Omental fat pad (tissue), 4 donors: ENCODE data around the gene LKAAEAR1. TPM values are rescaled to one million over a fixed set of nuclear protein-coding genes. Genes with fewer than 3 reads are reported as not detected.
A peak's percentile ranks its signal among the peaks of the same experiment; 100 is the strongest.

ENCODE experiments used
- ATAC-seq: fragments of 150-250 bp; one replicate; pipeline ENCODE4 v1.9.1; 2016; ENCODE audit warnings: mild to moderate bottlenecking, moderate library complexity; ENCODE audit not compliant: low FRiP score
- DNase-seq: peaks from one replicate; pipeline ENCODE4 v3.0.0-alpha.2; 2019; ENCODE audit warnings: low spot score
- total RNA-seq, 4 donors: library from RNA; depleted of rRNA; stranded (reverse); fragments of >200 nt; gene quantifications; one replicate each; pipeline ENCODE4 v1.1.0, GENCODE V29; 2016
- TF ChIP-seq, protein P1 (sequence below), 3 donors: fragments of 450-650 bp; IDR thresholded peaks; one replicate each; pipeline ENCODE4 v1.5.1; 2016 to 2017; ENCODE audit warnings: antibody characterized with exemption in 3 of 3, mild to moderate bottlenecking in 3 of 3, moderate library complexity in 2 of 3

LKAAEAR1 gene
- total RNA-seq, 4 donors from 2014 or later = 0.65 TPM; not detected in 3

GRCh38 chr20:64071341-64072332 is 12.6 kb downstream of the LKAAEAR1 start:
- ATAC-seq (no peak), DNase-seq (no peak)
- TF ChIP-seq, protein P1, sequence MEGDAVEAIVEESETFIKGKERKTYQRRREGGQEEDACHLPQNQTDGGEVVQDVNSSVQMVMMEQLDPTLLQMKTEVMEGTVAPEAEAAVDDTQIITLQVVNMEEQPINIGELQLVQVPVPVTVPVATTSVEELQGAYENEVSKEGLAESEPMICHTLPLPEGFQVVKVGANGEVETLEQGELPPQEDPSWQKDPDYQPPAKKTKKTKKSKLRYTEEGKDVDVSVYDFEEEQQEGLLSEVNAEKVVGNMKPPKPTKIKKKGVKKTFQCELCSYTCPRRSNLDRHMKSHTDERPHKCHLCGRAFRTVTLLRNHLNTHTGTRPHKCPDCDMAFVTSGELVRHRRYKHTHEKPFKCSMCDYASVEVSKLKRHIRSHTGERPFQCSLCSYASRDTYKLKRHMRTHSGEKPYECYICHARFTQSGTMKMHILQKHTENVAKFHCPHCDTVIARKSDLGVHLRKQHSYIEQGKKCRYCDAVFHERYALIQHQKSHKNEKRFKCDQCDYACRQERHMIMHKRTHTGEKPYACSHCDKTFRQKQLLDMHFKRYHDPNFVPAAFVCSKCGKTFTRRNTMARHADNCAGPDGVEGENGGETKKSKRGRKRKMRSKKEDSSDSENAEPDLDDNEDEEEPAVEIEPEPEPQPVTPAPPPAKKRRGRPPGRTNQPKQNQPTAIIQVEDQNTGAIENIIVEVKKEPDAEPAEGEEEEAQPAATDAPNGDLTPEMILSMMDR (IDR thresholded peaks at IDR 0.05) = no peak

GRCh38 chr20:64070244-64070993 is 13.8 kb downstream of the LKAAEAR1 start:
- no peak for ATAC-seq
- DNase-seq = no peak
- TF ChIP-seq, protein P1 (IDR thresholded peaks at IDR 0.05) = no peak

DNA sequence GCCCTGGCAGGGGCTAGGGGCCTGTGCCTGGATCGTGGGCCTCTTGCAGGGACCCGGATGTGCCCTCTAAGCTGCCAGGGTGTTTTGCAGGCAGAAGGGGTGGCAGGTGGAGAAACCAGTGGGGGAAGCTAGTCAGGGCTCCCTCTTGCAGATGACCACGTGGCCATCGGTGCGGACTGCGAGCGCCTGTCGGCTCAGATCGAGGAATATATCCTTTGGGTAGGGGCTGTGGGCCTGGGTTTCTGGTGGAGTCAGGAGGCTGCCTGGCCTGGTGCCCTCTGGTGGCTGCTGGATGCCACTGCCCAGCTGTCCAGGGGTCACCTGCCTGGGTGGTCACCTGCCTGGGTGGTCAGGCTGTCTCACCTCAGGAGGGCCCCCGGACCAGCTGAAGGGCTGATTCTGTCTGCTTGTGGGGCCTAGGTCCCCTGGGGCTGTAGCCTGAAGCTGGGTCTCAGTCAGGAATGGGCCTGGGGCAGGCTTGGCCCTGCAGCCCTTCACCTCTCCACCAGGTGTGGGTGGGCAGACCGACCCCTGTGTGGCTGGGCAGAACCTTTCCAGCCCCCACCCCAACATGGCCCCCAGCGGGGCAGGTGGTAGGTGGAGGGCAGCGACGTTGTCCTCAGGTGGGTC is 14.5 kb downstream of the LKAAEAR1 start:
- no peak for DNase-seq
- TF ChIP-seq, protein P1 (IDR thresholded peaks at IDR 0.05) = peak in 1 of 3 donors; percentile 29
- ATAC-seq = no peak

DNA sequence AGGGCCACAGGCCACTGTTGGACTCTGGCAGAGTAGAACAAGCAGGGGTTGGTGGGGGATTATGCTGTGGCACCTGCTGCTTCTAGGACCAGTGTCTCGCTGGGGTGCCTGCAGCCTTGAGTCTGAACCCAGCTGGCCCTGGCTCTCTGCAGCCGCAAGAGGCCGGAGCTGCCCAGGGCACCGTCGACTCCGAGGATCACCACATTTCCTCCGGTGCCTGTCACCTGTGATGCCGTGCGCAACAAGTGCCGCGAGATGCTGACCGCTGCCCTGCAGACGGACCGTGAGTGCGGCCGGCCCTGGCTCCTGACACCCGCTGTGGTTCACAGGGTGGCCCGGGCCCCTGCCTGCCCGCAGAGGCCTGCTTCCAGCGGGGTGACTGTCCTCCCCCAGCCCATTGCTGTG is 15.0 kb downstream of the LKAAEAR1 start:
- TF ChIP-seq, protein P1 (IDR thresholded peaks at IDR 0.05) = no peak
- no peak for ATAC-seq

DNA sequence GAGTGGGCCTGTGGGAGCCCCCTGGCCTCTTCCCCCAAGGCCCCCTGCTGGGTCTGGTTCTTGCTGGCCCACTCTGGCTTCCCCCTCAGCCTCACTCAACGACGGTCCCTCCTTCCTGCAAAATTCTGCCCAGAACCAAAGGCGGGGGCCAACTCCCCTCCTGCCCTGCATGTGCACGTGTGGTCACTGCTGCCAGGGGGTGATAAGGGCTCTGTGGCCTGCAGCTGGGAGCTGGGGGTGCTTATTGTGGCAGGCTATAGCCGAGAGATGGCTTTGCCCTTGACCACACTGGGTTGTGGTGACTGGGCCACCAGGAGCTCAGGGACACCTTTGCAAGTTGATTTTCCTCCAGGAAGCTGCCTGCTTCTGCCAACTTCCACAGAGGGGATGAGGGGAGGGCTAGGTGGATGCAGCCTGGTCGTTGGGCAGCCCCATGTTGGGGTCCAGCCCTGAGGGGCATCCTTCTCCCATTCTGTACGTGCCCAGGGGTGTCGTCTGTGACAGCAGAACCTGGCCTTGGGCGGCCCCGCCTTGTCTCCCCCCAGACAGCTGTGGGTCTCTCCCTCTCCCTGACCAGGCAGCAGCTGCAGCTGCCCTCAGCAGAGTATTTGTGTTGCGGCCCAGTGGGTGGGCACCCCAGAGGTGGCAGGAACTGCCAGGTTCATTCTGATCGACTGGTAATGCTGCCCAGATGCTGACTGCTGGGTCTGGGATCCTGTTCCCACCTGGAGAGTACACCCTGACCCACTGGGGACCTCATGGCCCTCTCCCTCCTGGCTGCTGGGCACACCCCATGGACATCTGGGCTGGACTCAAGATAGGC is 15.6 kb downstream of the LKAAEAR1 start:
- ATAC-seq (no peak), DNase-seq (no peak)
- TF ChIP-seq, protein P1 (IDR thresholded peaks at IDR 0.05) = no peak

More for the DNA sequence above, 15.0 kb downstream of the LKAAEAR1 start:
- no peak for DNase-seq

- TF ChIP-seq, protein P1 (IDR thresholded peaks at IDR 0.05) = no peak
- DNase-seq = no peak
- ATAC-seq = no peak
Observed at GRCh38 chr20:64067733-64068307, 16.4 kb downstream of the LKAAEAR1 start.
